ENCODE measurements around the gene WNT7B. TPM values are rescaled to one million over a fixed set of nuclear protein-coding genes. Genes with fewer than 3 reads are reported as not detected.

WNT7B gene
- total RNA-seq, 1 donor from 2014 or later = 0.15 TPM

DNA sequence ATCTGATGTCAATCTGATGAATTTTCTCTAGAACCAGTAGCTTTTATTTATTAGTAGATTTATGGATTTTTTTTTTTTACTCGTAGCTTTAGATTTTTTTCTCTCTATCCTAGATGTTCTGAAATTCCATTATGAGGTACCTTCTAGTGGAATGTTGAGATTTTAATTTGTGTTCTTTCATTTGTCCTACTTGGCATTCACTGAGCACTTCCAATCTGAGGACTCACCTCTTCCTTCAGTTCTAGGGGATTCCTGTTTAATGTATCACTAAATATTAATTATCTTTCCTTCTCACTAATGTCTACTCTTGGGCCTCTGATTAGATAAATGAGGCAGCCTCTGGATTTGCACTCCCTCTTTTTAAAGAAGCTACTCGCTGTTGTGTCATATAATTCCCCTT, 40.2 kb upstream of the WNT7B start:
- H3K36me3 Mint-ChIP-seq (ENCODE audit: low read depth) = no peaks in the 10 kb centered on the region
- H3K4me1 Mint-ChIP-seq (ENCODE audit: low read depth) = peaks cover 61% of the 10 kb centered on the region
- H3K27me3 Mint-ChIP-seq (ENCODE audit: low read depth) = no peaks in the 10 kb centered on the region
- peaks cover 2% of the 10 kb centered on the region for H3K9me3 Mint-ChIP-seq (ENCODE audit: low read depth)
- no peak for DNase-seq (ENCODE audit: low spot score)
- H3K27ac Mint-ChIP-seq (ENCODE audit: unreplicated experiment) = no peak overlapping the region
- no peak overlapping the region for H3K4me3 Mint-ChIP-seq (ENCODE audit: unreplicated experiment)
- TF ChIP-seq, protein P1, sequence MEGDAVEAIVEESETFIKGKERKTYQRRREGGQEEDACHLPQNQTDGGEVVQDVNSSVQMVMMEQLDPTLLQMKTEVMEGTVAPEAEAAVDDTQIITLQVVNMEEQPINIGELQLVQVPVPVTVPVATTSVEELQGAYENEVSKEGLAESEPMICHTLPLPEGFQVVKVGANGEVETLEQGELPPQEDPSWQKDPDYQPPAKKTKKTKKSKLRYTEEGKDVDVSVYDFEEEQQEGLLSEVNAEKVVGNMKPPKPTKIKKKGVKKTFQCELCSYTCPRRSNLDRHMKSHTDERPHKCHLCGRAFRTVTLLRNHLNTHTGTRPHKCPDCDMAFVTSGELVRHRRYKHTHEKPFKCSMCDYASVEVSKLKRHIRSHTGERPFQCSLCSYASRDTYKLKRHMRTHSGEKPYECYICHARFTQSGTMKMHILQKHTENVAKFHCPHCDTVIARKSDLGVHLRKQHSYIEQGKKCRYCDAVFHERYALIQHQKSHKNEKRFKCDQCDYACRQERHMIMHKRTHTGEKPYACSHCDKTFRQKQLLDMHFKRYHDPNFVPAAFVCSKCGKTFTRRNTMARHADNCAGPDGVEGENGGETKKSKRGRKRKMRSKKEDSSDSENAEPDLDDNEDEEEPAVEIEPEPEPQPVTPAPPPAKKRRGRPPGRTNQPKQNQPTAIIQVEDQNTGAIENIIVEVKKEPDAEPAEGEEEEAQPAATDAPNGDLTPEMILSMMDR (IDR thresholded peaks at IDR 0.05) = no peak

DNA sequence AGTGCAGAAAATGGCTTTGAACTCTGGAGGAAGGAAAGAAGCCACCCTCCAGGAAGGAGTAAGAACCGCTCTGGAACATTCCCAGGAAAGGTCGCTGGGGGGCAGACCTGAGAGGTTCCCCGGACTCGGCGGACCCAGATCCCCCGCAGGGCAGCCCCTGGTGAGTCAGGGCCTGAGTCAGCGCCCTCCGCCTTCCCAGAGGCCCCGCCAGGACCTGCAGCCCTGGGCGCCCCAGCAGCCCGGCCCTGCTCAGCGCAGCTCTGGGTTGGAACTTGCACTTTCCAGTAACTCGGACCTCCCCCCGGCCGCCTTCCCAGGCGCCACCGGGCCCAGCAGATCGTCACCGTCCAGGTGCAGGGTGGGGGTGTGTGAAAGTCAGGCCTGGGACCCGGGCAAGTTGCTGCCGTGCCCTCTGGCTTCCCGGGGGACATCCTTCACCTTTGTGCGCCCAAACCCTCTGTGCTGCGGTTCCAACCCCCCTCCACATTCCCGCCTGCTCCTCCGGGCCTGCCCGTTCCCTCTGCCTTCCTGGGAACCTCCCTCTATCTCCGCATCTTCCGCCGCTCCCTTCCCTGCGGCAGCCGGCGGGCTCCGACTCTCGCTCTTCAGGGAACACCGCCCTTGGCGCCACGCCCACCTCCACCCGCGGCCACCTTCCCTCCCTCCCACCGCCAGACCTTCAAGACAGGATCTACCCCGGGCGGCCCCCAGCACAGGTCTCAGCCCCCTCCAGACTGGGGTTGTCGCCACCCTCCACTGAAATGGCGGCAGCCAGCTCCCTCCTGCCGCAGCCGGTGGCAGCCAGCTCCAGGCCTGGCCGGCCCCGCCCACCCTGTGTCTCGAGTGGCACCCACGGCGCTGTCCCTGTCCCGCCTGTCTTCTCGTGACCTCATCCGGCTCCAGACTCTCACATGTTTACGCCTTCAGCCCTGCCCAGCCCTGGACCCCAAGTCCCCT, 36.8 kb upstream of the WNT7B start:
- no peaks in the 10 kb centered on the region for H3K27me3 Mint-ChIP-seq (ENCODE audit: low read depth)
- TF ChIP-seq, protein P1 (IDR thresholded peaks at IDR 0.05) = peak; percentile 84
- H3K4me1 Mint-ChIP-seq (ENCODE audit: low read depth) = peaks cover 63% of the 10 kb centered on the region
- H3K4me3 Mint-ChIP-seq (ENCODE audit: unreplicated experiment) = peak overlapping the region; percentile 74
- H3K27ac Mint-ChIP-seq (ENCODE audit: unreplicated experiment) = peak overlapping the region; percentile 97
- peaks cover 13% of the 10 kb centered on the region for H3K9me3 Mint-ChIP-seq (ENCODE audit: low read depth)
- peaks cover 2% of the 10 kb centered on the region for H3K36me3 Mint-ChIP-seq (ENCODE audit: low read depth)
- peak; percentile 98 for DNase-seq (ENCODE audit: low spot score)

DNA sequence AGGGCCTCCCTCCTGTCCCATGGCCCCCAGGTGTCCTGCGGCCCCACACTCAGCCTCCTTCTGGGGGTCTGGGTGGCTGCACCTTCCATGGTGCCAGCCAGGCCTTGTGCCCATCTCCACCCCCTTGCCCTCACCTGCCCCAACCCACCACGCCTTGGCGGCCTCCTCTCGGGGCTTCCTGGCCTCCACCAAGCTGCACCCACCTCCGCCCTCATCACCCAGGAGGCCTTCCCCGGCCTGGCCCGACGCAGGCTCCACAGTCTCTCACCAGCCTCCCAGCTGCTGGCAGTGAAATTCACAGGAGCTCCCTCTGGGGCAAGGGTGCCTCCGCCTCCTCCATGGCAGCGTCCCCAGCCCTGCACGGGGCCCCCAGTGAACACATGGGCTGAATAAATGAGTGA, 35.9 kb upstream of the WNT7B start:
- TF ChIP-seq, protein P1 (IDR thresholded peaks at IDR 0.05) = no peak
- Mint-ChIP-seq H3K27me3 (ENCODE audit: low read depth) (no peaks in the 10 kb centered on the region), H3K4me1 (ENCODE audit: low read depth) (peaks cover 63% of the 10 kb centered on the region), H3K27ac (ENCODE audit: unreplicated experiment) (peak overlapping the region; percentile 97), H3K36me3 (ENCODE audit: low read depth) (peaks cover 2% of the 10 kb centered on the region), H3K4me3 (ENCODE audit: unreplicated experiment) (peak overlapping the region; percentile 74), H3K9me3 (ENCODE audit: low read depth) (peaks cover 11% of the 10 kb centered on the region)
- DNase-seq (ENCODE audit: low spot score) = peak; percentile 88

DNA sequence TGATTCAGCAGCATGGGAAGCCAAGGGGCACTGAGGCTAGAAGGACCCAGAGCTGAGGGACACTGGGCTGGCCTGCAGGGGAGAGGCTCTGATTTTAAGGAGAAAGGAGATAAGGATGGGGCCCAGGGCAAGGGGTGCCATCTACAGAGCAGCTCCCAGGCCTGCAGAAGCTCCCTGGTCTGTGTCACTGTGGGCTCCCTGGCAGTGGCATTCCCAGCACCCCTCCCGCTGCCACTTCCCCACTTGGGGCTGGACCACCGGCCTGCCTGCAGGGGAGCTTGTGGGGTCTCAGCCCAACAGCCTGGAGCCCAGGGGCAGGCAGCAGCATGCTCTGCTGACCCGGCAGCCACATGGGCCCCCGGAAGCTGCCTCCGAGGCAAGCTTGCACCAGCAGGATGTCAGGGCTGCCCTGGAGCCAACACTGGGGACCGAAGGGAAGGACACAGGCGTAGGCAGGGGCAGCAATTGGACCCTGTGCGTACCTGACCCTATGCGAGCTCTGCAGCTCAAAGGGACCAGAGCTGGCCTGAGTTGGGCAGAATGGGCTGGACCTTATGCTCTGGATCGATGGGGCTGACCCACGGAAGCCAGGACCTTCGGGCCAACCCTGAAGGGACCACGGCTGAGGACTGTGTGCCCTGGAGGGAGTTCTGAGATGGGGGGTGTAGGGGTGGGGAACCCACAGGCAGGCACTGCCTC, 35.4 kb upstream of the WNT7B start:
- Mint-ChIP-seq H3K36me3 (ENCODE audit: low read depth) (peaks cover 2% of the 10 kb centered on the region), H3K27ac (ENCODE audit: unreplicated experiment) (no peak overlapping the region), H3K4me3 (ENCODE audit: unreplicated experiment) (no peak overlapping the region), H3K9me3 (ENCODE audit: low read depth) (peaks cover 11% of the 10 kb centered on the region), H3K4me1 (ENCODE audit: low read depth) (peaks cover 63% of the 10 kb centered on the region), H3K27me3 (ENCODE audit: low read depth) (no peaks in the 10 kb centered on the region)
- DNase-seq (ENCODE audit: low spot score) = peak; percentile 88
- TF ChIP-seq, protein P1 (IDR thresholded peaks at IDR 0.05) = no peak

DNA sequence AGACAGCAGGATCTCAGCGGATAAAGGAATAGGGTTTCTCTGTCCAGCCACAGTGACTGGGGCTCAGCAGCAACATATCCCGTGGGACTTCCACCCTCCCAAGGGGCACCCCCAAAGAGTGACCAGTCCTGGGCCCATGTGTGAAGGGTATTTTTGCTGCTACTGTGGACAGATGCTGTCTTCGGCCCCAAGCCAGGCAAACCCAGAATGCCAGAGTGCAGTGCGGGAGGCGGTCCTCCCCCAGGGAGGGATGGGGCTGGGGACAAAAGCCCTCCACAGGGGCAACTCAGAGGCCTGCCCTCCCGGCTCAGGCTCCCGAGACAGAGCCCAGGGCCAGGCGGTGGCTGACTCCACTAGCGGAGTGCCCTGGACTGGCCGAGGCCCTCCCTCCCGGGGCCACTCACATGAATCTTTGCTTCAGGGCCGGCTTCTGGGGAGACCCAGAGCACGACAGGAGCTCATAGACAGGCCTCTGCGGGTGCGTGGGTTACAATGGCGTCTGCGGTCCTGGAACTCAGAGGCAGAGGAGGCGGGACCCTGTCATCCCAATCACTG, 34.7 kb upstream of the WNT7B start:
- H3K9me3 Mint-ChIP-seq (ENCODE audit: low read depth) = peaks cover 11% of the 10 kb centered on the region
- H3K4me1 Mint-ChIP-seq (ENCODE audit: low read depth) = peaks cover 63% of the 10 kb centered on the region
- H3K36me3 Mint-ChIP-seq (ENCODE audit: low read depth) = peaks cover 2% of the 10 kb centered on the region
- no peak overlapping the region for H3K27ac Mint-ChIP-seq (ENCODE audit: unreplicated experiment)
- no peak overlapping the region for H3K4me3 Mint-ChIP-seq (ENCODE audit: unreplicated experiment)
- no peaks in the 10 kb centered on the region for H3K27me3 Mint-ChIP-seq (ENCODE audit: low read depth)
- TF ChIP-seq, protein P1 (IDR thresholded peaks at IDR 0.05) = no peak
- peak; percentile 66 for DNase-seq (ENCODE audit: low spot score)
